ENCODE measurements around the gene MRPS11. TPM values are rescaled to one million over a fixed set of nuclear protein-coding genes. Genes with fewer than 3 reads are reported as not detected.
"Not testable (repeated sequence)": the region's sequence is repeated elsewhere in the genome, so short reads cannot be mapped to it uniquely, and the experiment has no call there.

Gene MRPS11
- polyA plus RNA-seq, 2 donors, result 23.7 to 42.3 TPM

DNA sequence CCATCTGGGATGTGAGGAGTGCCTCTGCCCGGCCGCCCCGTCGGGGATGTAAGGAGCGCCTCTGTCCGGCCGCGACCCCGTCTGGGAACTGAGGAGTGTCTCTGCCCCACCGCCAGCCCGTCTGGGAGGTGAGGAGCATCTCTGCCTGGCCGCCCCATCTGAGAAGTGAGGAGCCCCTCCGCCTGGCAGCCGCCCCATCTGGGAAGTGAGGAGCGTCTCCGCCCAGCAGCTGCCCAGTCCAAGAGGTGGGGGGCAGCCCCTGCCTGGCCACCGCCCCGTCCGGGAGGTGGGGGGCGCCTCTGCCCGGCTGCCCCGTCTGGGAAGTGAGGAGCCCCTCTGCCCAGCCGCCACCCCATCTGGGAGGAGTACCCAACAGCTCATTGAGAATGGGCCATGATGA is 56.6 kb downstream of the MRPS11 start:
- not testable (repeated sequence) for H3K9me3 ChIP-seq (ENCODE audit: control insufficient read depth in 2 of 2, insufficient read depth in 1 of 2, low read depth in 1 of 2, low read length in 1 of 2); H3K36me3 ChIP-seq (ENCODE audit: control insufficient read depth in 2 of 2, insufficient read depth in 2 of 2, low read length in 1 of 2); H3K4me3 ChIP-seq (ENCODE audit: low read depth in 1 of 2, low read length in 2 of 2); H3K27me3 ChIP-seq (ENCODE audit: control insufficient read depth in 1 of 2, insufficient read depth in 2 of 2, low read length in 2 of 2); H3K27ac ChIP-seq (ENCODE audit: low read depth in 2 of 2, low read length in 1 of 2); H3K4me1 ChIP-seq (ENCODE audit: control insufficient read depth in 2 of 2, insufficient read depth in 2 of 2, low read length in 1 of 2)
- whole genome bisulfite sequencing, 2 donors, result 94 to 97% methylated on average over 23 of the region's 23 CpGs

DNA sequence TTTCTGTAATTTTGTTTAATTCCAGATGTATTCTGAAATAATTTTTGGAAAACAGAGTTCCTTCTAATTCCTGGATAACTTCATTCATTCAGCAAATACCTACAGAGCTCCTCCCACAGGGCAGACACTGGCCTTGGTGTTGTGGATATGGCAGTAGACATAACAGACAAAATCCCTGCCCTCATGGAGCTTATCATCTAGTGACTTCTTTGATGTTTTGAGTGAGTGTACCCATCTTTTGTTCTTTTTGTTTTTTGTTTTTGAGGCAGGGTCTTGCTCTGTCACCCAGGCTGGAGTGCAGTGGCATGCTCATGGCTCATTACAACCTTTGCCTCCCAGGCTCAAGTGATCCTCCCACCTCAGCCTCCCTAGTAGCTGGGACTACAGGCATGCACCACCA is 57.9 kb downstream of the MRPS11 start:
- Histone ChIP-seq H3K36me3 (ENCODE audit: control insufficient read depth in 2 of 2, insufficient read depth in 2 of 2, low read length in 1 of 2) (no peaks in the 10 kb centered on the region), H3K4me1 (ENCODE audit: control insufficient read depth in 2 of 2, insufficient read depth in 2 of 2, low read length in 1 of 2) (no peaks in the 10 kb centered on the region)

GRCh38 chr15:88526247-88526879 is 58.9 kb downstream of the MRPS11 start:
- Histone ChIP-seq H3K9me3 (ENCODE audit: control insufficient read depth in 2 of 2, insufficient read depth in 1 of 2, low read depth in 1 of 2, low read length in 1 of 2) (no peaks in the 10 kb centered on the region), H3K36me3 (ENCODE audit: control insufficient read depth in 2 of 2, insufficient read depth in 2 of 2, low read length in 1 of 2) (peaks cover 6 to 7% of the 10 kb centered on the region in 2 donors), H3K4me1 (ENCODE audit: control insufficient read depth in 2 of 2, insufficient read depth in 2 of 2, low read length in 1 of 2) (no peaks in the 10 kb centered on the region), H3K27me3 (ENCODE audit: control insufficient read depth in 1 of 2, insufficient read depth in 2 of 2, low read length in 2 of 2) (no peaks in the 10 kb centered on the region), H3K27ac (ENCODE audit: low read depth in 2 of 2, low read length in 1 of 2) (no peak overlapping the region), H3K4me3 (ENCODE audit: low read depth in 1 of 2, low read length in 2 of 2) (no peak overlapping the region)

More for the DNA sequence above, 57.9 kb downstream of the MRPS11 start:
- Histone ChIP-seq H3K9me3 (ENCODE audit: control insufficient read depth in 2 of 2, insufficient read depth in 1 of 2, low read depth in 1 of 2, low read length in 1 of 2) (no peaks in the 10 kb centered on the region), H3K27ac (ENCODE audit: low read depth in 2 of 2, low read length in 1 of 2) (no peak overlapping the region), H3K27me3 (ENCODE audit: control insufficient read depth in 1 of 2, insufficient read depth in 2 of 2, low read length in 2 of 2) (no peaks in the 10 kb centered on the region), H3K4me3 (ENCODE audit: low read depth in 1 of 2, low read length in 2 of 2) (no peak overlapping the region)

DNA sequence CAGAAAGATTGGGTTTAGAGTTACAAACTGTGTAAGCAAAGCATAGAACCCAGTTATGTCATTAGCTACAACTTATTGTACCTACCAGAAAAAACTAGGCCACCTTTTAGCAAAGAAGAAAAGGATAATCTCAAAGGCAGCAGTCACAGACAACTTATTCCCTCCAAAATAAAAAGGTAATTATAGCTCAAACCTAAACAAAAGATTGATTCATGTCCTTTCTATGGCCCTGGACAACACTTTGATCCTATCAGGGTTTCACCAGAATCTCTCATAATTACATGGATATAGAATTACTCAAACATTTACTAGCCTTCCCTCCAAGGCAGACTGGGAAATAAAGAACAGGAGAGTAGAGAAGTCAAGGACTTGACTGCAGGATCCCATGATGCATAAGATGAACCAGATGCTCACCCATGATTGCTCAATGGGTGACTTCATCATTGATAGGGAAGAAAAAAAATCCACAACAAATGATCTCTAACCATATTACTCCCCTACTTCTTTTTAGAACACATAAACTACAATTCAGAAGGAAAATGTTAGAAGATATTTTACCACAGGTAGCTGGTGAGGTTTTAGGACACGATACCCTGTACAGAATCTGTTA is 61.6 kb downstream of the MRPS11 start:
- WGBS, 2 donors, result 95 to 97% methylated on average over 1 of the region's 1 CpG
- H3K27ac ChIP-seq (ENCODE audit: low read depth in 2 of 2, low read length in 1 of 2), result no peak overlapping the region
- H3K4me1 ChIP-seq (ENCODE audit: control insufficient read depth in 2 of 2, insufficient read depth in 2 of 2, low read length in 1 of 2), result no peaks in the 10 kb centered on the region
- H3K4me3 ChIP-seq (ENCODE audit: low read depth in 1 of 2, low read length in 2 of 2), result no peak overlapping the region
- H3K27me3 ChIP-seq (ENCODE audit: control insufficient read depth in 1 of 2, insufficient read depth in 2 of 2, low read length in 2 of 2), result no peaks in the 10 kb centered on the region
- peaks cover 6 to 7% of the 10 kb centered on the region in 2 donors for H3K36me3 ChIP-seq (ENCODE audit: control insufficient read depth in 2 of 2, insufficient read depth in 2 of 2, low read length in 1 of 2)
- no peaks in the 10 kb centered on the region for H3K9me3 ChIP-seq (ENCODE audit: control insufficient read depth in 2 of 2, insufficient read depth in 1 of 2, low read depth in 1 of 2, low read length in 1 of 2)

Other genes starting within 250 kb of the MRPS11 start
- gene NTRK3, start 211.0 kb upstream of the MRPS11 start, polyA plus RNA-seq, result under 1 TPM; 0.61 to 0.77 TPM
- gene MRPL46, start 320 bp upstream of the MRPS11 start, polyA plus RNA-seq, result 10 to 100 TPM; 18.2 to 42.8 TPM
- under 1 TPM; 0.82 to 0.92 TPM for gene DET1, start 79.0 kb downstream of the MRPS11 start, polyA plus RNA-seq
- gene AEN, start 153.6 kb downstream of the MRPS11 start, polyA plus RNA-seq, result 10 to 100 TPM in 1 of 2 donors, 1 to 10 TPM in 1; 5.5 to 10.1 TPM
- gene ISG20, start 171.3 kb downstream of the MRPS11 start, polyA plus RNA-seq, result 10 to 100 TPM; 25.1 to 30.4 TPM